ENCODE results near the gene WDR87.
A peak's percentile ranks its signal among the peaks of the same experiment; 100 is the strongest.
"Not testable (repeated sequence)": the region's sequence is repeated elsewhere in the genome, so short reads cannot be mapped to it uniquely, and the experiment has no call there.

The WDR87 gene

DNA sequence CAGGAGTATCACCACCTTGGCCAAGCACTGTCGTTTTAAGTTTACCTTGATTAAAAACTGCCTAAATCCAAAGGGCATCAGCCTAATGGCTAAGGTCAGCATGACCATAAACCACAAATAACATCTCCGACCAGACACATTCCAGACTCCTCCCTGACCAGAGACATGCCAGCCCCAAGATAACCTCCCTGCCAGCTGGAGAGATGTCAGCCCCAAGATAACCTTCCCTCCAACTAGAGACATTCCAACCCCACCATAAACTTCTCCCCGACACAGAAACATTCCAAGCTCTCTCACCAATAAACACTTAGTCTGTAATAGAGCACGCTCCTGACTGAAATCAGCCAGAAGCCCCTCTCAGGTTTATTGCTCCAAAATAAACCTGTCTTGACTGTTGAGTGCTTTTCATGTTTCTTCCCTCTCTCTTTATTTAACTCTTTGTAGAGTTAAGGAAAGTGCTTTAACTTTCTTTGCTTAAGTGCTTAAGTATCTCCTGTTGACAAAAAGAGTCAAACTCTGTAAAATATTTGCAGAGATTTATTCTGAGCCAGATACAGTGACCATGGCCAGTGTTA, 36.5 kb downstream of the WDR87 start:
- H3K4me3 ChIP-seq (replicated peaks; ENCODE audit: low read depth, low read length), result no peak overlapping the region
- TF ChIP-seq, protein P1, sequence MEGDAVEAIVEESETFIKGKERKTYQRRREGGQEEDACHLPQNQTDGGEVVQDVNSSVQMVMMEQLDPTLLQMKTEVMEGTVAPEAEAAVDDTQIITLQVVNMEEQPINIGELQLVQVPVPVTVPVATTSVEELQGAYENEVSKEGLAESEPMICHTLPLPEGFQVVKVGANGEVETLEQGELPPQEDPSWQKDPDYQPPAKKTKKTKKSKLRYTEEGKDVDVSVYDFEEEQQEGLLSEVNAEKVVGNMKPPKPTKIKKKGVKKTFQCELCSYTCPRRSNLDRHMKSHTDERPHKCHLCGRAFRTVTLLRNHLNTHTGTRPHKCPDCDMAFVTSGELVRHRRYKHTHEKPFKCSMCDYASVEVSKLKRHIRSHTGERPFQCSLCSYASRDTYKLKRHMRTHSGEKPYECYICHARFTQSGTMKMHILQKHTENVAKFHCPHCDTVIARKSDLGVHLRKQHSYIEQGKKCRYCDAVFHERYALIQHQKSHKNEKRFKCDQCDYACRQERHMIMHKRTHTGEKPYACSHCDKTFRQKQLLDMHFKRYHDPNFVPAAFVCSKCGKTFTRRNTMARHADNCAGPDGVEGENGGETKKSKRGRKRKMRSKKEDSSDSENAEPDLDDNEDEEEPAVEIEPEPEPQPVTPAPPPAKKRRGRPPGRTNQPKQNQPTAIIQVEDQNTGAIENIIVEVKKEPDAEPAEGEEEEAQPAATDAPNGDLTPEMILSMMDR (IDR thresholded peaks at IDR 0.05; ENCODE audit: low read depth, low read length, missing control alignments), result no peak
- DNase-seq (ENCODE audit: extremely low read depth, low read depth), result no peak

DNA sequence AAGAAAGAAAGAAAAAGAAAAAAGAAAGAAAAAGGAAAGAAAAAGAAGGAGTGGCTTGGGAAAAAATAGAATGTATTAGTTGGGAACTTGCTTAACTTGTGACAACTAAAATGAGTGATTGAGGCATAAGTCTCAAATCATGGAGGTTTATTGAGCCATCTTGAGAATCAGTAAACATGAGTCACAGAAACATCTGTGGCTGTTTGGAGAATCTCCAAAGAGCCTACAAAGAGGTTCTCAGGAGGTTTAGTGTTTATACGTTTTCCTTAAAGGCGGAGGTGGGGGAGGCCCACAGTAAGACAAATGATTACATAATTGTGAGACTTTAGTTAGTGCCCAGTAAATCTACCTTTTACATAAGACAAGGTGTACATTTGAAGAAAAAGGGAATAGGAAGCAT, 38.6 kb downstream of the WDR87 start:
- peak; percentile 42 for DNase-seq (ENCODE audit: extremely low read depth, low read depth)
- TF ChIP-seq, protein P1 (IDR thresholded peaks at IDR 0.05; ENCODE audit: low read depth, low read length, missing control alignments), result no peak
- no peak overlapping the region for H3K4me3 ChIP-seq (replicated peaks; ENCODE audit: low read depth, low read length)

DNA sequence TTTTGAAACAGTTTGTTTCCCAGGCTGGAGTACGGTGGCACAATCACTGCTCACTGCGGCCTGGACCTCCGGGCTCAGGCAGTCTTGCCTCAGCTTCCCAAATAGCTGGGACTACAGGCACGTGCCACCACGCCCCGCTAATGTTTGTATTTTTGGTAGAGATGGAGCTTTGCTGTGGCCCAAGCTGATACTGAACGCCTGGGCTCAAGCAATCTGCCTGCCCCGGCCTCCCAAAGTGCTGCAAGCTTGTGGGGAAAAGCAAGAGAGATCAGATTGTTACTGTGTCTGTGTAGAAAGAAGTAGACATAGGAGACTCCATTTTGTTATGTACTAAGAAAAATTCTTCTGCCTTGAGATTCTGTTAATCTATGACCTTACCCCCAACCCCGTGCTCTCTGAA, 40.5 kb downstream of the WDR87 start:
- not testable (repeated sequence) for DNase-seq (ENCODE audit: extremely low read depth, low read depth); H3K4me3 ChIP-seq (replicated peaks; ENCODE audit: low read depth, low read length)

DNA sequence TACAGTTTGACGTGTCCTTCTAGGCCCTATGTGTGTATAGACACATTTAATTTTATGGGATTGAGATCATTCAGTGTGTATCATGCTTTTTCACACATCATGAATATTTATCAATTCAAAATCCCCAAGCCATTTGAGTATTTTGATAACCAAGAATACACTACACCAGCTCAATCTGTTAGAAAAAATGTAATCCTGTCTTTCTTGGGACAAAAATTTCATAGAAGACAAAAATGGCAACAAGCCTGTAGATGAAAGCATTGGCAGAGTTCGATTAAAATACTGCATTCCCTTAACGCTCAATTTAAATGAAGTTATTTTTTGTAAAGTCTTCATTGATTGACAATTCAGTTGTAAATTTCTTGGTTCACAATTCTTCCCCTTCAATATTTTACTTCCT, 41.9 kb downstream of the WDR87 start:
- no peak overlapping the region for H3K4me3 ChIP-seq (replicated peaks; ENCODE audit: low read depth, low read length)
- no peak for DNase-seq (ENCODE audit: extremely low read depth, low read depth)
- TF ChIP-seq, protein P1 (IDR thresholded peaks at IDR 0.05; ENCODE audit: low read depth, low read length, missing control alignments), result no peak

DNA sequence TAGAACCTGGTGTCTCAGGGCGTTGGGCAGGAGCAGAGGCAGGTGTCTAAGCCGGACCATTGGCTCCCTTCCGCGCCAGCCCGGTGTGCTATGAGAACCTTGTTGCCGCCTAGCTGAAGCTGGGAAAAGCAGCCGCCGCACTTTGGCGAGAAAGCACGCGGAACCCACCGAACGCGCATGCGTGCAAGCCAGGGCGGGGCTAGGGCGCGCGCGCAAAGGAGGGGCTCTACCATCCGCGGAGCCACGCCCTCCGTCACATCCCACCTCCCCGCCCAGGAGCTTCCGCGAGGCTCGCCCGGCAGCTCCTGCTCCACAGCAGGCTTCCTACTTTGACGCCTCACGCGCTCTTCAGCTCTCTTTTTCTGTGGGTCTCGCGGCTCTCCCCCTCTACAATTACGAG, 51.3 kb downstream of the WDR87 start:
- no peak for DNase-seq (ENCODE audit: extremely low read depth, low read depth)
- TF ChIP-seq, protein P1 (IDR thresholded peaks at IDR 0.05; ENCODE audit: low read depth, low read length, missing control alignments), result no peak
- H3K4me3 ChIP-seq (replicated peaks; ENCODE audit: low read depth, low read length), result no peak overlapping the region

DNA sequence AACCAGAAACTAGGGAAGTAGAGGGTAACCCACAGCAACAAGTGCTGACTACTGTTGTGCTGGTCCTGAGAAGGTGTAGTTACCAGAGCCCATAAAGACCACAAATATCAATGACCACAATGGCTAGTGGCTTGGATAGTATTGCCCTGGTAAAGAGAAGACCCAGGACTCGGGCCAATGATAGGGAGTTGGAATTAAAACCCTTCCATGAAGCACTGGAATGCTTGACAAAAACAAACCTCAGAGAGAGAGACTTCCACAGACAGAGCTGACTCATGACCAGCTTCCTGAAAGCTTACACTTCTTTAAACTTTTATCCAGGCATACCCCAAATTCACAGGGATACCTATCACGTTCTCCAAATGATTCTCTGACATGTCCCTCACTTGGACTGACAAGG, 60.5 kb downstream of the WDR87 start:
- TF ChIP-seq, protein P1 (IDR thresholded peaks at IDR 0.05; ENCODE audit: low read depth, low read length, missing control alignments), result no peak
- H3K4me3 ChIP-seq (replicated peaks; ENCODE audit: low read depth, low read length), result no peak overlapping the region
- no peak for DNase-seq (ENCODE audit: extremely low read depth, low read depth)
